CD1c-positive myeloid dendritic cell (primary cell): ENCODE data around the gene GPC6.

Source experiments
- DNase-seq: peaks from one replicate; pipeline ENCODE4 v3.0.0-alpha.2; 2016; ENCODE audit errors: extremely low spot score

GPC6 gene

DNA sequence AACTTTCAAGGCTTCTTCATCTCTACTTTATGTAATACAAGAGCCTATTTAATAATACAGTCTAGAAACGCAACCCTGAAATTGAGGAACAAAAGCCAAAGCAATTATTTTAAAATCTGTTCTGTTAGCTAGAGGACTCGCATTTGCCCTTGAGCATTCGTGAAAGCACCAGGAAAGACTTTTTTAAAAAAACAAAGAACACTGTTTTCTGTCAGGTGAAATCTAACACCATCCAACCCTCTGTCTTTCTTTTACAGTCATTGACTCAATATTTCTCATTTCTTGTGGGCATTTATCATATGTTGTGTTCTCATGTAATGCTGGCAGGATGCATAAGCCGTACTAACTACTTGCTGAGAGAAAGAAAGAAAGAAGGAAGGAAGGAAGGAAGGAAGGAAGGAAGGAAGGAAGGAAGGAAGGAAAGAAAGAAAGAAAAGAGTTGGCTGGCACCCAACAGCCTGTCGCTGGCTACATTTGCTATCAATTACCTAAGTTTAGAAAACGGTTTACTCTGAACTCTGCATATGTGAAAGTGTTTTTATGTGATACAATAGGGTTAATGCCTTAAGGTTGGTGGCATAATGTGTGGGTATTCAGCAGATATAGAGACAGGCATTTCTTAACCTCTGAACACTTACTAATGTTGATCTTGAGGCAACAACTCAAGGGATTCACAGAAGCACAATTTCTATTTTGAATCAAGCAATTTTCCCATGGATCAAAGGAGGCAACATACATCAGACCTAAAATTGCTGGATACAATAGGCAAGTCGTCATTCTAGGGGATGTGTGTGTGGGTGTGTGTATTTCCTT lies 807.4 kb downstream of the GPC6 start:
- DNase-seq, result no peak

DNA sequence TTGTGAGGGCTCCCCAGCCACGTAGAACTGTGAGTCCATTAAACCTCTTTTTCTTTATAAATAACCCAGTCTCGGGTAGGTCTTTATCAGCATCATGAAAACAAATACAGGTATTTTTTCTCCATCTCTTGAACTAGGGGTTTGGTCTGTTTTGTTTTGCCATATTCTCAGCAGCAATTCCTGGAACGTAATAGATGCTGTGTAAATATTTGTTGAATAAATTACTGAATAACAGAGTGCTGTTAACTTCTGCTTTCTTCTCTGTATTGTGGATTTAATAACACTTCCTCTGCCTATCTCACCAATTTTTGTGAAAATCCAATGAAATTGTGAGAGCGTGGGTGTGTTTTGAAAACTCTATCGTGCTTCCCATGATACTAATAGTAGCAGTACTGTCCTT lies 823.4 kb downstream of the GPC6 start:
- no peak for DNase-seq

DNA sequence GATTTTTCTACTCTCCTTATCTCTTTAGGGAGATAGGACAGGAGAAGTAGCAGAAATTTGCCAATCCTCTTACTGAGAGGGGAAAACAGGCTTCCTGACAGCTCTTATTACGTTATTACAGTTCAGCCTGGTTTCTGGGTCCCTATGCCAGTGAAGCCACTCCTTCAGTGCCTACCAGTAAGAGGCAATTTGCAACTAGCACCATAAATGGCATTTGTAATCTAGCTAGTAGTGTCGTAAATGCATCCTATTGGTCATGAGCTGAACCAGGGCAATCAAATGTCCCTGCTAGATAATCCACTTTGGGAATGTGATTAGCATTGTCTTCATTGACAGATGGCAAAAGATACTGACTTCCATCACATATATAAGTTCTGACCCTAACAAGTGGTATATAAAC lies 824.1 kb downstream of the GPC6 start:
- DNase-seq, result no peak

DNA sequence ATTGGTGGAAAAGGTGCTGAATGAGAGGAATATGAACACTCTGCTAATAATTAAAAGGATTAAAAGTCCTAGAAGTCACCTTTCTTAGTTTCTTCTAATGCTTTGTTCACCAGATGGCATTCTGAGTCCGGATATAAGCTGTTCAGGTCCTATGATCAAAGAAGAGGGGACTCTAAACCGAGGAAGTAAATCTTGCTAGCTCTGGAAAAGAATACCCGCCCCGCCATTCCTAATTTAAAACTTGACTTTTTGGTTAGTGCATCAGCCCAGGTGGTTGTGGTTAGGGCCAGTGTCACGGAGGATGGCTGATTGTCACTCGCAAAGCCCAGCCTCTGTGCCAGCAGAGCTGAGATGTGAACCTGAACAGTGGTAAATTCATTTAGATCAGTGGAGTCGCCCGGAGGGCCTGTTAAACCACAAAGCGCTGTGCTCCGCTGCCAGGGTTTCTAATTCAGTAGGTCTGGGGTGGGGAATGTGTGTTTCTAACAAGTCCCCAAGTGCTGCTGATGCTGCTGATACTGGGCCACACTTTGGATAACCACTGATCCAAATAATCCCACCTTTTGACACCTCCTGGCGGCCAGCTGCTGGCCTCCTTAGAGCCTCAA lies 827.5 kb downstream of the GPC6 start:
- DNase-seq, result no peak

DNA sequence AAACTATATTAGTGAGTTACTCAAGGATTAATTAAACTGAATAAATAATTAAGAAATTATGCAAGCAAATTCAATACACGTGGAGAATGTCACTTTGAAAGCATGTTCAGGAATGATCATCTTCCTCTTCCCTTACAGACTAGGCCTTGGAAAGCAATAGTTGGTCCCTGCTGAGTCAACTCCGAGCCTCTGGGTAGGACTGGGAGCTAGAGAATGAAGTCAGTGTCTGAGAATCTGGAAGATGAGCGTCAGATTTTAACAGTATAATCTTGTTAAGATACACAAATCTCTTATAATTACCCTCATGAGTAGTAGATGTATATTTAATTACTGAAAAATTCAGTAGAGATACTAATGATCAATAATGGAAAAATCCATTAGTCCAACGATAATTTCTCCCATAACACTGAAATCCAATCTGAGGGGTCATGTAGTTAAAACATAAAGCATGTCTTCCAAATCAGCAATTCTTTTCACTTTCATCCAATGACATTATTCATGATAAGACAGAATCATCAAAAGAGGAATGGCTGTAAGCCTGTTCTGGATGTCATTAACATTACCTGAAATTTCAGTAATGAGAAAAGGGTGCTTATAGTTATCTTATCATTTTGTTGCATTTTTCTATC lies 829.9 kb downstream of the GPC6 start:
- no peak for DNase-seq

DNA sequence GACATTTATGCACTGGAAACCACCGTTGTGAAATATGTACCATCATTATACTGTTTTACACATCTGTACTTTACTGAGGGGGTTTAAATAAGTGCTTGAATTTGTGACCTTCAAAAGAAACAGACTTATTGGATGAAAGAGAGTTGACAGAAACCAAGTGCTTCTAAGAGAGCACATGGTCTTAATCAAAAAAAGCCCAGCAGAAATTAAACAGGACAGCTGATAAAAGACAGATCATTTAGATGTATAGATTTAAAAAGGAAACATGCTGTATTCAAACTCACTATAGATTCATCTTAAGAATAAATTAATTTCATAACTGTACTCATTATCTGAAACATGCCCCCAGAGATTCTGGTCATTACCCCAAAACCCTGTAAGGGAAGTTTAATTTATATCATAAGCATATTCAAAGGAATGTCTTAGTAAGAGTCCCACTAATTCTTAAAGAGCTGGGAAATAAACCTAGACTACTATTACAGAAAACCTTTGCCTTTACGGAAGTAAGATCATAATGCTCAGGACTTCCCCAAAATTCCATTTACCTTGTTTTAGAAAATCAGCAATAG lies 831.1 kb downstream of the GPC6 start:
- no peak for DNase-seq

DNA sequence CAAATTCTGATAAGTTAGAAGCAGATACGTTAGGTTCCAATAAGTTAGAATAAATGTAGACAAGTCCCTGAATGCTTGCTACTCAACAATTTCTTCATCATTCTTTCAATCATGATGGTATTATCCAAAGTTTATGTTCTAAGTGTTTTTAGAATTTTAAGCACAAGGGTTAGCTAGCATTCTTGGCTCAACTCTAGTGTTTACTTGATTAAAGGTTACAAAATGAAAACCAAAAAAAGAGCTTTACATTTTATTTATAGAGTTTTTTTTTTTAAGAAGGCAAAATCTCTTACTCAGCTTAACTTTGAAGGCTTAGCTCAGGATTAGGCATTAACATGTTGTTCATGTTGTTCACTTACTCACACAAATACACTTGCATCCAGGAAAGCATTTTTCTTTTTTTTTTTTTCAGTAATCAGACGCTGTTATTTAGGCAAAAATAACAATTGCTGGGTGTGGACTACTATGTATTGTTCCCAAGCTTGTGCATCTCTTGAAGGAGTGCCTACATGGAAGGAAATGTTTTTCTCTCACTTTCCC lies 832.3 kb downstream of the GPC6 start:
- no peak for DNase-seq

DNA sequence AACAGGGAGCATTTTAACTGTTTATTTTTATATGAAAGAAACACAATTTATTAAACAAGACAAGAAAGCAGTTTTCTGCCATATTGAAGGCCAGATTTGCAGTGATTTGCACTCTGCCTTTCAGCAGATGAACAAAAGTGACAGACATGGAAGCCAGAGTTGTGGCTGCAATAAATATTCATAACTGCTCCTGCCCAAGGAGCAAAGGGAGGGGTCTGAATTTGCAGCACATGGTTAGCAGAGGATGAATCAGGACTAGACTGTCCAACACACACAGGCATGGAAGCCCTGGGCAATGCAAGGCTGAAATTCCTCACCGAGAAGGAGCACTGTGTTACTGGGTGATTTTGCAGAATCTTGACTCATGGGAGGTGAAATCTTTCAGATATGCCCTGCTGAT lies 834.7 kb downstream of the GPC6 start:
- no peak for DNase-seq

DNA sequence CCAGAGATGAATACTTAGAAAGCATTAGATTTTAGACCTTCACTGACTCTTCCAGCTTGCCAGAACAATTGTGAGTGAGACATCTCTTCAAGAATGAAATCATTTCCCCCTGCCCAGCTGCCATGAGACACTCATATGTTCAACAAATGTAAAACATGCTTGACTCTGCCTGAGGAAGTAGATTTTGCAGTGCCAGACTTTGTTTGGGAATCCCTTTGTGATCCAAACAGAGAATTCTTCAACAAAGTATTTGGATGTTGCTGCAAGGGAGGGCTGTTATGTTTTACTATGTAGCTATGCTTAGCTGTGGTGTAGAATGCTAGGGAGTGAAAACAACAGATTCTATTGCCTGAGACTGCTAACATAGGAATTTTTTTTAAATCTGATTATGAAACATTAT lies 836.5 kb downstream of the GPC6 start:
- no peak for DNase-seq

DNA sequence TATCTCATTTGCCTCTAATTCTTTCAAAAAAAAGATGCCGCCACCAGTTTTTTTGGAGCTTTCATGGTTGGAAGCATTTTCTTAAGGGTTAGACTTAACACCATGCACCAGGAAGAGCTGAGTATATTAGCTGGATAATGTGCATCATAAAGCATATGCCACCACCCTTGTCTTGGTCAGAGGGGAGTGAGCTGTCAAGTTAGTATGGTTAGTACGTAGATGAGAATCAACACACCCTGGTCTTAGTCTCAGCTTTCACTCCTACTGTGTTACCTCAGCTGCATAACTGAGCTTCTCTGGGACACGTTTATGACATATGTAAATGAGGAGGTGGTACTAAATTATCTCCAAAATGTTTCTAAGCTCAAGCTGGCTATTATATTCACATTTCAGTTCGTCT lies 837.2 kb downstream of the GPC6 start:
- DNase-seq, result no peak

DNA sequence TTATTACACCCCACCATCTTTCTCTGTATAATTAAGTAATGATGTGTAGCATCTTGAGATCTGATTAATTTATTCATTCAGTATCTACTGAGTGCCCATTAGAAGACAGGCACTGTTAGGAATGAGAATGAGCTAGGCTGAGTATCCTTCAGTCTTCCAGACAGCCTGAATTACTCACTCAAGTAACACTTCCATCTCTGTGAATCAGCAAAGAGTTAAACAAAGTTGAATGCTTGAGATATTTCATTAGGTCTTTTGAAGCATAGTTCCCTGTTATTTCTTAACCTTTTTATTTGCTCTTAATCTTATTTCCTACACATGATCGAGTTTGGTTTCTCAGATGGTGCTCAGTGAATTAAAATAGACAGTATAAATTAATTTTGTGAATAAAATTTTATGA lies 839.1 kb downstream of the GPC6 start:
- no peak for DNase-seq

DNA sequence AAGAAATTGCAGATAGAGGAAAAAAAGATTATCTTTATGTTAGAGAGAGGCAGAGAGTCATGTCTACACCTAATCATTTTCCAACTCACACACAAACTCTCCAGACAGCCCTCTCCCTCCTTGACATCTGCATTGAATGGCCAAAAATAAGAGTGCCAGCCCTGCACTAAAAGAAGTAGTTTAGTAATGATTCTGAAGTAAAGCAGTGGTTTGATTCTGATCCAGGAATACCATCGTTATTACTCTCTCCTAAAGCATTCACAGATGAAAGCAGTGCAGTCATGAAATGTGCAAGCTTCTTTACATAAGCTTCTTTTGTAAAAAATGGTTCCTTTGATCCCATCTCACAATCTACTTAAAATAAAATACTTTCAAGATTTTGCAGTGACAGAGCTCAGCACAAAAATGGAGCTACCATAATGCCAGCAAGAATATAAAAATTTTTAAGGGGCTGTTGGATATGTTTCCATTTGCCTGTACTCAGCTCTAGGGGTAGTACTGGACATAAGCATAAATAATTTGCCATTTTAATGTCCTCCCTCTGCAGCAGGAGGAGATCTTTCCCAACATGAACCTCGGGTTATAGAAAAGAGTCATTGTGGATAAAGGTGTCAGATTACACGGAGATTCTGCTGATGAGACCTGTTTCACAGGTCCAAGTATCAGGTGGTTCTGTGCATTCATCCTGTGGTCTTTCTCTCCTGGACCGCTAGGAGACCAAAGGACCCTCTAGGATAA lies 846.6 kb downstream of the GPC6 start:
- DNase-seq, result no peak

DNA sequence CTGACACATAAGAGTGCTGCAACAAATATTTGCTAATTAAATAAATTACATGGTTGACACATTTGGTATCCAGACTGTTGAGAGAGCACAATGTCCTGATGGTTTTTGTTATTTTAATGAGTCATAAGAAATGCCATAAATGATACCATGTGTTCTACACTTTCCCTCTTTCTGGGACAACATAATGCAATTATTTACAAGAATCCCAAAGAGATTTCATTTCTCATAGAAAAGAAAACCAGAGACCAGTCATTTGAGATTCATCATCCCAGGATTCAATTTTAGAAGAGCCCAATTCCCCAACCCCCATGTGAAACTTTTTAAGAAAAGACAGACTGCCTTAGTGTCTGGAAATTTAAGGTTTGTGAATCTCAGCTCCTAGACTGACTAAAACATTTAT lies 853.3 kb downstream of the GPC6 start:
- no peak for DNase-seq

DNA sequence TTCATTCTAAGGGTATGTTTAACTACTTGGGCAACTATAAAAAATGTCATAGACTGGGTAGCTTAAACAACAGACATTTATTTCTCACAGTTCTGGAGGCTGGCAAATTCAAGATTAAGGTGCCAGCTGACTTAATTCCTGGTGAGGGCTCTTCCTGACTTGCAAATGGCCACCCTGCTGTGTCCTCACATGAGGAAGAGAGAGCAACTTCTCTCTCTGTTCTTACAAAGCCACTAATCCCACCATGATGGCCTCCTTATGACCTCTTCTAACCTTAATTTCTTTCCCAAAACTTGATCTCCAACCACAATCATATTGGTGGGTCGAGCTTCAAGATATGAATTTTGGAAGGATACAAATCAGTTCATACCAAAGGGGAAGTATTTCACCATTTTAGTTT lies 853.9 kb downstream of the GPC6 start:
- DNase-seq, result no peak

DNA sequence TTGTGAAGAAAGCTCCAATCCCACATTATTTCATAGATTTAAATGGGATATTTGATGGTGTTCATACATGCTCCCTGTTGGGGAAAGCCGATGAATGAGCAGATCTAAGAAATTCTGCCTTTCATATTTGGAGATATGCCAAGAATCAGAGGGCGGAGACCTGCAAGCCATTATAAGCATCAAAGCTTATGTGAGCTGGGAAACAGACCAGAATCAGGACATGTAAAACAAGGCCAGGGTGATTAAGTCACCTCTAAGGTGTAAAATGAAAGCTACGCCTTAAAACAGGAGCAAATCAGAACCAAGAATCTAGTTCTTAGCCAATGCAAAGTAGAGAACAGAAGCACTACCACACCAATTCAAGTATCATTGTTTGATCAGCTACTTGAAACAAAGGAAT lies 860.5 kb downstream of the GPC6 start:
- no peak for DNase-seq

DNA sequence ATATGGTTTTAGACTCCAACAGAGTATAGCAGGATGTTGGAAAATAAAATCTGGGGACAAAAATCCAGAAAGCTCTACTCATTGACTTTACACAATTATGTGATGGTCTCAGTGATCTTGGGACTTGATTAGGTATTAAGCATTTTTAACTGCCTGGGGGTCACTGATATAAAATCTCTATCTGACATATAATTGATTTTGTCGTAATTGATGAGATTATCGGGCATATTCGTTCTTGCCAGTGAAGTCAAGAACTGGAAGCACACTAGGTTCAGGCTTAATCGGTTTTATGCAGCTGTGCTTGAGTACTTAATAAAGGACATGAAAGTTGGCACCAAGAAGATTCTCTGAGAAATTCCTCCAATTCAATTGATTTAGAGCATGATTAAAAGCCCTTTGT lies 862.1 kb downstream of the GPC6 start:
- DNase-seq, result no peak

DNA sequence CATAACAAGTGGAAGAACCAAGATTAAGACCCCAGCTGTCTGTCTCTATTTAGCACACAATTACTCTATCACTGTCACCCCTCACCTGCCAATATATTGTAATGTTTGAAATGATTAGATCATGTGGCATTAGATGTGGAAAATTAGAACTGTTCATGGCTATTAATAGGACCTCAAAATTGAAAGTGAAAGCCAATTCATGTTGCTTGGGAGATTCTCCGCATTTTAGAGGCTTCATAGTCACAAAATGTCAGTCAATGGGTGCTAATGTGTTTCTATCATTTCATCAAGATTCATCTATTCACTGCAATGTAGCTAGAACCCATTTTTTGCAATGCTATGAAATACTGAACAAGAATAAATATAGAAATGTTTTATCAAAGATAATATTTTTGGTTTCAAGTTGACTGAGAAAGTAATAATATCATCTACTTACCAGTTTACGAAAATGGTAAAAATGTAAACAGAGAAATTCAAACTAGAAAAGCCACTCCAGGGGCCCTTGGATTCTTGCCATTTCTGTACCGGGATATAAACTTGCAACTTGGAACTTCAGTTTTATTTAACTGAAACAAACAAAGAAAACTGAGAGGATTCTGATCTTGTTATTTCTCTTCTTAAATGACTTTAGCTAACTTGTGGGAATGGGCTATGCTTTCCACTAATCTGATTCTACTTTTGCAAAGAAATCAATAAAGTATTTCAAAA lies 864.3 kb downstream of the GPC6 start:
- DNase-seq, result no peak

DNA sequence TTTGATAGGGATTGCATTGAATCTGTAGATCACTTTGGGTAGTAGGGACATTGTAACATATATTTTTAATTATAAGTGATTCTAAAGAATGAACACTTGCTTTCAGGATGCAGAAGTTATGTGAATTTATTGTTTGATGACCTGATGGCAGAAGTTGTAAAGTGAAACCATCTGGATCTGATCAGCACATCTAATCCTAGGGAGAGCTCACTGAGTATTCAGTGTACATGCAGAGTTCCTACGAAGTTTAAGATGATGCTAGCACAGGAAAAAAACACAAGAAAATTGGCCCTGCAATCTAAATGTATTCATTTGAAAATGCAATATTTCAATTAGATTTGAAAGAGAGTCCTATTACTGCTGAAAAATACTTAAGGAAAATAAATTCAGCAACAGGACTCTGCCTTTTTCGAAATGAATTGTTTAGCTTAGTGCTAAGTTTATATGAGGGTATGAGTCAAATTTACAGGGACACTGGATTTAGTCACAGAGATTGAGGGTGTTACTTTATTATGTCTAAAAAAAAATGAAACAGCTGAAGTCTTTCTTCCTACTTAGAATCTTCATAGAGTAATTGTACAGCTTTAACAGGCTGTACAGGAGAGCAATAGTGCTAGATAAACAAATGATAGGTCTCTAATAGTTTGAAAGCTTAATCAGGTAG lies 867.2 kb downstream of the GPC6 start:
- no peak for DNase-seq

DNA sequence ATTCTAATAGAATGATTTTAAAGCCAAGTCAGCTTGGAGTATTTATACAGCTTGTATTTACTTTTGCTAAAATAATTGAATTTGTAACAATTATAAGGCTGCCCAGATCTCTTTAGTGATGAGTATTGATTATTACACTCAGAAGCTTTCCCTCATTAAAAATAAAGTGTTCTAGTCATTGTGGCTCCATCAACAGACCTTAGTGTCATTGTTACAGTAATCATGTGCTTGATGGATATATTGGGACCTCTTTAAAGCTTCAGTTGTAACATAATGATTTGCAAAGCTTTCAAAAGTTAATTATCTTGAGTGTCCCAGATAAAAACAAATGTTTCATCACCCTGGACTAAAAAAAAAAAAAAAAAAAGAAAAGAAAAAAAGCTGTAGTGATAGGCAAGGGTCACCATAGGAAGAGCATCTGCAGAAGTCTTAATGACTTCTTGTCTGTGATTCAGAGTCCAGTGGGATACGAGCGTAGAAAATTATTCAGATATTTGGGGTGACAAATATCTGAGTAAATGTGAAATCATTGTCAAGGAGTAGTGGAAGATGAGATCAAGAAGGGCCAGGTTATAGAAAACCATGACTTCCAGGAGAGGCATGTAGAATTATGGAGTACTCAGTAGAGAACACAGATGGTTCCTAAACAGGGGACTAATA lies 883.2 kb downstream of the GPC6 start:
- DNase-seq, result no peak

DNA sequence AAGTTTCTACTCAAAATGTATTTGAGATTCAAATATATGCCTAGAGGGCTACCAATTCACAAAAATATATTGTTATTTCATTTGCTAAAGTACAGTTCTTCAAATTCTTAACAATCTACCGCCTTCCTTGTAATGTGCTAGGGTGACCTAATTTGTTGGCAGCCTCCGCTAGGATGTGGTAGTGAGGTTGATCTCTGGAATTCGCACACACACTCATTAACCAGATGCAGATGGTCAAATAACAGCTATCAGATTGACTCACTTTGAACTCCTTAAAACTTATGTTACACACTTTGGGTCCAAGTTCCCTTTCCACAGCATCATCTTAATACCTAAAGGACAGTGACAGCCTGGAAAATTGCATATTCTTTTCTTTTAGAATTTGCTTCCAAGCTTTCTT lies 885.6 kb downstream of the GPC6 start:
- DNase-seq, result no peak
